Heart right ventricle (tissue), 16 donors: ENCODE measurements around the gene HEBP1. TPM values are rescaled to one million over a fixed set of nuclear protein-coding genes. Genes with fewer than 3 reads are reported as not detected.
A peak's percentile ranks its signal among the peaks of the same experiment; 100 is the strongest.

Experiments used
- ATAC-seq, 8 donors: fragments of 200-7000 bp; cut with Tn5 transposase; one replicate each; pipeline ENCODE4 v1.9.1; 2020; ENCODE audit warnings: mild to moderate bottlenecking in 8 of 8, moderate library complexity in 8 of 8, moderate number of reproducible peaks in 1 of 8
- DNase-seq, 2 donors: peaks; one replicate each; pipeline ENCODE4 v3.0.0-alpha.2; 2020
- H3K27ac ChIP-seq, 10 donors: fragments of 200-600 bp; sonication (generic) in 2 of 10; one replicate each; pipeline versions ENCODE4 v1.5.0 to v1.8.0; 2020 to 2022; ENCODE audit warnings: mild to moderate bottlenecking in 3 of 10
- H3K27me3 ChIP-seq, 7 donors: fragments of 200-600 bp; one replicate each; pipeline ENCODE4 v1.8.0; 2021 to 2022; ENCODE audit warnings: mild to moderate bottlenecking in 2 of 7
- H3K36me3 ChIP-seq, 9 donors: fragments of 200-600 bp; sonication (generic) in 1 of 9; one replicate each; pipeline versions ENCODE4 v1.5.0 to v1.8.0; 2020 to 2022; ENCODE audit warnings: mild to moderate bottlenecking in 2 of 9
- H3K4me1 ChIP-seq, 9 donors: fragments of 200-600 bp; sonication (generic) in 1 of 9; one replicate each; pipeline versions ENCODE4 v1.5.0 to v1.8.0; 2020 to 2022; ENCODE audit warnings: mild to moderate bottlenecking in 4 of 9
- H3K4me3 ChIP-seq, 10 donors: fragments of 200-600 bp; sonication (generic) in 2 of 10; one replicate each; pipeline versions ENCODE4 v1.5.0 to v1.8.0; 2020 to 2022; ENCODE audit warnings: mild to moderate bottlenecking in 7 of 10, moderate library complexity in 2 of 10
- H3K9me3 ChIP-seq, 11 donors: fragments of 200-600 bp in 10 of 11; sonication (generic) in 2 of 11; one replicate each; pipeline versions ENCODE4 v1.5.0 to v1.8.0; 2013 to 2022; ENCODE audit warnings: mild to moderate bottlenecking in 2 of 11, control low read depth in 1 of 11, moderate library complexity in 1 of 11
- WGBS, 2 donors: extraction: QIAGEN DNeasy Blood & Tissue Kit; methylation state at CpG; one replicate each; pipeline ENCODE4 v1.1.7; 2013; ENCODE audit warnings: inconsistent platforms in 1 of 2; 5-methylcytosine and 5-hydroxymethylcytosine counted together
- intact Hi-C, 10 donors: fragments of 100-400 bp; cut with DNase I; formaldehyde crosslinking; loops; one replicate each; pipeline versions ENCODE4 v1.11.1 to v1.14.2; 2022
- polyA plus RNA-seq, 2 donors: library from polyadenylated mRNA; stranded (reverse); fragments of 200-250 nt; gene quantifications; one replicate each; pipeline ENCODE4 v1.2.3, GENCODE V29; 2013
- total RNA-seq, 10 donors: library from RNA; stranded (reverse); fragmentation: NEBNext Ultra II Directional in 3 of 10; extraction: Animal tissue kit (Norgen Biotek cat#: 25700) in 3 of 10; gene quantifications; one replicate each; pipeline versions ENCODE4 v1.2.1 to v1.2.4, GENCODE V29; 2021 to 2023
- TF ChIP-seq, protein P1 (sequence below), 9 donors: fragments of 200-600 bp; sonication (generic) in 2 of 9; IDR thresholded peaks; one replicate each; pipeline versions ENCODE4 v1.5.0 to v1.8.0; 2021 to 2022; ENCODE audit warnings: antibody characterized with exemption in 9 of 9, mild to moderate bottlenecking in 5 of 9, moderate library complexity in 1 of 9
- donor health status: Arrhythmogenic right ventricular cardiomyopathy.
- donor health status: ischemic (EF 13 %, LVEDD 7.1; RV severe dilation, severe dysfunction).
- donor health status: healthy with polysubstance abuse.
- donor health status: DM: no; HTN: yes; CAD: no.
- donor health status: DM: no; HTN: no; CAD: no.
- donor health status: ischemic (EF 25% LVEDD 6.9; RV normal size, moderate dysfunction).
- donor health status: ischemic (EF 25% LVEDD 5.7; RV mildly dilated, moderate dysfunction).
- donor health status: healthy.
- donor health status: DM: yes; HTN: yes; CAD: no.
- donor health status: Ischemic cardiomyopathy.
- donor health status: ischemic (EF 35%, LVEDD 5.7; RV mildly dilated, moderate dysfunction).
- donor health status: nonischemic (EF 11% LVEDD 7.7; RV severe dilation, severe dysfunction).
- donor health status: DM: yes; HTN: yes; CAD: no.
- donor health status: PGD.
- donor health status: ischemic (EF 29% LVEDD 5.4; RV normal size, mild dysfunction).
- donor health status: nonischemic (EF 23%, LVEDD 6.1; RV moderate dilation, normal function).

The HEBP1 gene
- total and polyA plus RNA-seq, 12 donors = 23.7 to 72.0 (median 51.4) TPM

DNA sequence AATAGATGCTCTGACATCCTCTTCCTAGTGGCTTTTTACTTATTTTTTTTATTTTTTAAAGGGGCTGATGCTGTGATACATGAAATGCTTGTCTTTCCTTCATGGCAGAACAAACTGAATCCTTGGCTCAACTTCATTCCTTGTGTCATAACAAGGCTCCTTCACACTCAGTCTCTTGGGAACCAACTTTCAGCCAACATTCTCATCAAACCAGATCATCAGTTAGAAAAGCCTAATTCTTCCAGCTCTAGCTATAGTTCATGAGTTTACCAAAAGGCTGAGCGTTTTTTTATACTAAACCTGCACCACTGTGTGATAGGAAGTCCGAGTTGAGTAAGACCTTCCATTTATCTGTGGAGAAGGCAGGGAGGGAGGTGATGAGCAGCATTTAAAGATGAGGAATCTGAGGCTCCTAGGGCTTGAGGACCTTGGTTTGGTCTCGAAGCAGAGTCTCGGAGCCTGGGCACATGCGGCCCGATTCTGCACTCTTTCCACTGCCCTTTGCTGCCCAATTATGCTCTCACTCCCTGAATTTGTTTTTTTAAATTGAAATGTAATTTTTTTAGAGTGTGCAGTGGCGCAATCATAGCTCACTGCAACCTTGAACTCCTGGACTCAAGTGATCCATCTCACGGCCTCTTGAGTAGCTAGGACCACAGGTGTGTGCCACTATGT lies 56.3 kb downstream of the HEBP1 start:
- no peaks in the 10 kb centered on the region for H3K27me3 ChIP-seq
- no peaks in the 10 kb centered on the region for H3K4me1 ChIP-seq
- intact Hi-C loops = no loop called here
- DNase-seq = no peak
- TF ChIP-seq, protein P1, sequence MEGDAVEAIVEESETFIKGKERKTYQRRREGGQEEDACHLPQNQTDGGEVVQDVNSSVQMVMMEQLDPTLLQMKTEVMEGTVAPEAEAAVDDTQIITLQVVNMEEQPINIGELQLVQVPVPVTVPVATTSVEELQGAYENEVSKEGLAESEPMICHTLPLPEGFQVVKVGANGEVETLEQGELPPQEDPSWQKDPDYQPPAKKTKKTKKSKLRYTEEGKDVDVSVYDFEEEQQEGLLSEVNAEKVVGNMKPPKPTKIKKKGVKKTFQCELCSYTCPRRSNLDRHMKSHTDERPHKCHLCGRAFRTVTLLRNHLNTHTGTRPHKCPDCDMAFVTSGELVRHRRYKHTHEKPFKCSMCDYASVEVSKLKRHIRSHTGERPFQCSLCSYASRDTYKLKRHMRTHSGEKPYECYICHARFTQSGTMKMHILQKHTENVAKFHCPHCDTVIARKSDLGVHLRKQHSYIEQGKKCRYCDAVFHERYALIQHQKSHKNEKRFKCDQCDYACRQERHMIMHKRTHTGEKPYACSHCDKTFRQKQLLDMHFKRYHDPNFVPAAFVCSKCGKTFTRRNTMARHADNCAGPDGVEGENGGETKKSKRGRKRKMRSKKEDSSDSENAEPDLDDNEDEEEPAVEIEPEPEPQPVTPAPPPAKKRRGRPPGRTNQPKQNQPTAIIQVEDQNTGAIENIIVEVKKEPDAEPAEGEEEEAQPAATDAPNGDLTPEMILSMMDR (IDR thresholded peaks at IDR 0.05) = no peak
- H3K4me3 ChIP-seq = no peak overlapping the region
- H3K27ac ChIP-seq = no peak overlapping the region
- H3K36me3 ChIP-seq = no peaks in the 10 kb centered on the region
- WGBS, 2 donors = 88 to 91% methylated on average over 8 of the region's 8 CpGs
- H3K9me3 ChIP-seq = no peaks in the 10 kb centered on the region
- ATAC-seq = peak in 1 of 8 donors; percentile 70

DNA sequence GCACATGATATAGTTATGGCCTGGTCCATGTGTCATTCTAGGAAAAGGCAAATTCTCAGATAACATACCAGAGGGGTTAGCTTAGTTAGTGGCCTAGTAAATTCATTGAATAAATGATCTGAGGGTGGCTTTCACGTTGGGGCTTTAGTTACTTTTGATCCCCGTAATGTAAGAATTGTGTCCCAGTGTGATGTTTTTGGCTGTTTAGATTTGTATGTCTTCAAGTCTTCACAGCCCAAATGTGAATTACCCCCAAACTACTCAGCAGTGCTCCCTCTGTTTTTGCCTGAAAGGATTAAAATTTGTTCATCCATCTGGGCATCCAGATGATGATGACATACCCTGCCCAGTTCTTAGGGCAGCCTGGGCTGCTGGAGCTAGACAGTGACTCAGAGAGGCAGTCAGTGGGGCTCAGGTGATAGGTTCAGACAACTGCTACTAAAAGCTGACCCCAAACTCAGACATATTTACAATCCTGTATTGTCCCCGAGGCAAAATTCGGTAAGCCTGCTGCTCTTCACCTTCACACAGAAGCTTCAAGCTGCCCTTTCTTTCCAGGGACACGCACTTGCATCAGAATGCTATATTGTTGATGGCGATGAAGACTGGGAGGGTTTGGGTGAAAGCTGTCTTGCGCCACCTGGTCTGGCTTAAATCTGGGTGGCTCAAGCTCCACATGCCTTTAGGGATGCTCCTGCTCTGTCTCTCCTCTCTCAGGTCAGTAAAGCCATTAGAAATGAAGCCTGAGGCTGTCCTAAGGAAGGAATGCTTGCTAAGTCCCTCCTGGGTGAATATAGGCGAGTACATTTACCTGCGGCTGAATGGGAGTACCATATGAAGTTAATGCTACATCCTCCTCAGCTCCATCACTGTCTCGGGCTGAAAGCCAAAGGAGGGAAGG lies 58.4 kb downstream of the HEBP1 start:
- TF ChIP-seq, protein P1 (IDR thresholded peaks at IDR 0.05) = no peak
- intact Hi-C loops = no loop called here
- no peaks in the 10 kb centered on the region for H3K4me1 ChIP-seq
- no peaks in the 10 kb centered on the region for H3K36me3 ChIP-seq
- ATAC-seq (no peak), DNase-seq (no peak)
- no peak overlapping the region for H3K27ac ChIP-seq
- H3K9me3 ChIP-seq = no peaks in the 10 kb centered on the region
- H3K27me3 ChIP-seq = no peaks in the 10 kb centered on the region
- 93 to 94% methylated on average over 10 of the region's 10 CpGs for WGBS, 2 donors
- H3K4me3 ChIP-seq = no peak overlapping the region

DNA sequence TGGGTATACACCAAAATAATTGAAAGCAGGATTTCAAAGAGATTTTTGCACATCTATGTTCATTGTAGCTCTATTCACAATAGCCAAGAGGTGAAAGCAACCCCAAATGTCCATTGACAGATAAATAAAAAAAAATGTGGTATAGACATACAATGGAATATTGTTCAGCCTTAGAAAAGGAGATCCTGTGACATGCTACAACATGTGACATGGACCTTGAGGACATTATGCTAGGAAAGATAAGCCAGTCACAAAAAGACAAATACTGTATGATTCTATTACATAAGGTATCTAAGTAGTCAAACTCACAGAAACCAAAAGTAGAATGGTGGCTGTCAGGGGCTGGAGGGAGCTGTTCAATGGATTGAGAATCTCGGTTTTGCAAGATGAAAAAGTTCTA lies 60.2 kb downstream of the HEBP1 start:
- intact Hi-C loops = no loop called here
- Histone ChIP-seq H3K36me3 (no peaks in the 10 kb centered on the region), H3K9me3 (no peaks in the 10 kb centered on the region), H3K27me3 (no peaks in the 10 kb centered on the region), H3K4me3 (no peak overlapping the region), H3K4me1 (no peaks in the 10 kb centered on the region), H3K27ac (no peak overlapping the region)
- ATAC-seq = no peak
- DNase-seq = no peak
- TF ChIP-seq, protein P1 (IDR thresholded peaks at IDR 0.05) = no peak
- 79 to 88% methylated on average over 1 of the region's 1 CpG for WGBS, 2 donors

DNA sequence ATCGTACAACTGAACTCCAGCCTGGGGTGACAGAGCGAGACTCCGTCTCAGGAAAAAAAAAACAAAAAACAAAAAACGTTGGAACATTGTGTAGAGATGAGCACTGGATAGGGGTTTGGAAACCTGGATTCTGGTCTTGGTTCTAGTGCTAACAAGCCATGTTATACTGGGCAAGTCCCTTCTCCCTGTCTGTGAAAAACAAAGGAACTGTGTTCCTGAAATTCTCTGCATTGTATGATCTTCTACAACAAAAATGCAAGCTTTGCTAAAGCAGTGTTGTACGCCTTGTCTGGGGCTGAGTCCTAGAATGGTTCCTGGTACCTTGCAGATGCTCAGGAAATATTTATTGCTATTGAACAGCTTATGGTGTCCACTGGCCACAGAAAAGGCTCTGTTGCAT lies 61.5 kb downstream of the HEBP1 start:
- WGBS, 2 donors = 81 to 85% methylated on average over 5 of the region's 5 CpGs
- H3K27me3 ChIP-seq = no peaks in the 10 kb centered on the region
- H3K27ac ChIP-seq = no peak overlapping the region
- intact Hi-C loops = no loop called here
- no peaks in the 10 kb centered on the region for H3K9me3 ChIP-seq
- H3K4me3 ChIP-seq = no peak overlapping the region
- H3K4me1 ChIP-seq = no peaks in the 10 kb centered on the region
- TF ChIP-seq, protein P1 (IDR thresholded peaks at IDR 0.05) = no peak
- H3K36me3 ChIP-seq = no peaks in the 10 kb centered on the region
- ATAC-seq (no peak), DNase-seq (no peak)
